Endothelial cell of umbilical vein (primary cell): Measurements from ENCODE around the gene OTC. TPM values are rescaled to one million over a fixed set of nuclear protein-coding genes. Genes with fewer than 3 reads are reported as not detected.

Experiments used
- BruUV-seq: library from RNA; stranded (reverse); fragments of 400-500 nt; replicated peaks from 2 replicates; lab custom pipeline; 2021; lab: Mats Ljungman, UMichigan
- CTCF ChIA-PET: fragments of 300-600, 350-600 bp; sonication (Branson Sonifier 250); formaldehyde crosslinking; loops from one replicate; lab custom pipeline; 2021; ENCODE audit warnings: antibody characterized with exemption, inconsistent platforms; lab: Charles Lee
- POLR2A ChIA-PET: fragments of 300-600, 350-600 bp; sonication (Branson Sonifier 250); formaldehyde crosslinking; loops from one replicate; lab custom pipeline; 2021; ENCODE audit warnings: antibody characterized with exemption, inconsistent platforms; lab: Charles Lee
- DNase-seq: peaks from one replicate; pipeline ENCODE4 v3.0.0-alpha.2; 2011; ENCODE audit warnings: low read depth, low spot score
- FAIRE-seq: peaks from 2 replicates; lab custom pipeline; 2011; peaks lifted over from hg19 to GRCh38; lab: Jason Lieb, UNC
- H2AFZ ChIP-seq: 2 replicates; pipeline ENCODE4 v1.6.0; 2012; ENCODE audit warnings: low read depth, low read length, control low read depth, inconsistent platforms
- H3K27ac ChIP-seq: 2 replicates; pipeline ENCODE4 v1.5.1; 2011; ENCODE audit warnings: low read depth, mild to moderate bottlenecking, control low read depth, low read length, moderate library complexity; ENCODE audit not compliant: insufficient read depth
- H3K27me3 ChIP-seq, 2 experiments: 2 replicates each; pipeline versions ENCODE4 v1.6.0 to v1.6.1; 2011; ENCODE audit warnings: low read length in 2 of 2, mixed read lengths in 1 of 2; ENCODE audit not compliant: control insufficient read depth in 2 of 2, insufficient read depth in 2 of 2
- H3K36me3 ChIP-seq, 2 experiments: 2 replicates in 1 of 2; 3 replicates in 1 of 2; pipeline ENCODE4 v1.5.1; 2011; ENCODE audit warnings: low read length in 2 of 2, mild to moderate bottlenecking in 1 of 2, moderate library complexity in 1 of 2; ENCODE audit not compliant: control insufficient read depth in 2 of 2, insufficient read depth in 2 of 2; ENCODE audit errors: extremely low read depth in 1 of 2
- H3K4me1 ChIP-seq: 3 replicates; pipeline ENCODE4 v1.5.1; 2011; ENCODE audit warnings: mild to moderate bottlenecking, low read length; ENCODE audit not compliant: control insufficient read depth, insufficient read depth; ENCODE audit errors: extremely low read depth
- H3K4me2 ChIP-seq: 2 replicates; pipeline ENCODE4 v1.6.1; 2011; ENCODE audit warnings: low read length, control low read depth, mixed read lengths; ENCODE audit not compliant: insufficient read depth
- H3K4me3 ChIP-seq, 3 experiments: fragments of 200-600 bp in 1 of 3; sonication (generic), shearing (Covaris generic) in 1 of 3; replicated peaks in 1 of 3; 2 replicates each; pipeline ENCODE4 v1.5.1; 2011 to 2016; ENCODE audit warnings: control low read depth in 3 of 3, low read length in 3 of 3, mild to moderate bottlenecking in 2 of 3, inconsistent platforms in 1 of 3, low read depth in 1 of 3, moderate library complexity in 1 of 3; ENCODE audit not compliant: insufficient read depth in 1 of 3
- H3K79me2 ChIP-seq: 2 replicates; pipeline ENCODE4 v1.6.0; 2012; ENCODE audit warnings: low read length, inconsistent platforms; ENCODE audit not compliant: control insufficient read depth, insufficient read depth
- H3K9ac ChIP-seq: replicated peaks from 2 replicates; pipeline ENCODE3; 2011; ENCODE audit warnings: low read length, control low read depth; ENCODE audit not compliant: insufficient read depth; ENCODE audit errors: extremely low read depth
- H3K9me1 ChIP-seq: replicated peaks from 3 replicates; pipeline ENCODE4 v1.6.0; 2011; ENCODE audit warnings: mild to moderate bottlenecking, low read length; ENCODE audit not compliant: control insufficient read depth, insufficient read depth; ENCODE audit errors: extremely low read depth
- H3K9me3 ChIP-seq: replicated peaks from 2 replicates; pipeline ENCODE4 v1.5.1; 2012; ENCODE audit warnings: low read length, inconsistent platforms; ENCODE audit not compliant: control insufficient read depth, insufficient read depth
- H4K20me1 ChIP-seq: replicated peaks from 2 replicates; pipeline ENCODE3; 2011; ENCODE audit warnings: mild to moderate bottlenecking, low read length; ENCODE audit not compliant: control insufficient read depth, insufficient read depth; ENCODE audit errors: extremely low read depth
- EZH2 ChIP-seq: IDR thresholded peaks from 2 replicates; pipeline ENCODE4 v1.6.1; 2012; ENCODE audit warnings: borderline replicate concordance, low read depth, mild to moderate bottlenecking, moderate library complexity, low read length, inconsistent platforms; ENCODE audit not compliant: severe bottlenecking
- FOS ChIP-seq: IDR thresholded peaks from 2 replicates; pipeline ENCODE4 v1.6.1; 2011; ENCODE audit warnings: mild to moderate bottlenecking, low read length, moderate library complexity, borderline replicate concordance; ENCODE audit not compliant: insufficient read depth
- GATA2 ChIP-seq: IDR thresholded peaks from 2 replicates; pipeline ENCODE4 v1.7.0; 2011; ENCODE audit warnings: low read depth, mild to moderate bottlenecking, moderate library complexity, mixed read lengths, low read length; ENCODE audit not compliant: insufficient read length, insufficient read depth
- JUN ChIP-seq: IDR thresholded peaks from 2 replicates; pipeline ENCODE4 v1.6.1; 2011; ENCODE audit warnings: borderline replicate concordance, low read depth; ENCODE audit not compliant: insufficient read length, insufficient read depth
- MYC ChIP-seq: IDR thresholded peaks from one replicate; pipeline ENCODE4 v1.6.1; 2011; ENCODE audit warnings: mild to moderate bottlenecking, low read depth, low read length
- POLR2A ChIP-seq: IDR thresholded peaks from 2 replicates; pipeline ENCODE4 v1.6.1; 2012; ENCODE audit warnings: low read depth, mild to moderate bottlenecking, control low read depth, low read length
- POLR2AphosphoS5 ChIP-seq: IDR thresholded peaks from 2 replicates; pipeline ENCODE4 v1.6.1; 2012; ENCODE audit warnings: low read depth, mild to moderate bottlenecking, control low read depth, low read length, moderate library complexity; ENCODE audit not compliant: insufficient read depth
- dilution Hi-C: fragments of 300-500 bp; cut with MboI; formaldehyde crosslinking; loops from one replicate; pipeline ENCODE4 v1.15.0; 2019; ENCODE audit warnings: low sequenced_read_pairs; ENCODE audit not compliant: extremely low pct_ligation_motif_present
- intact Hi-C: fragments of 100-400 bp; cut with micrococcal nuclease; formaldehyde crosslinking; loops from one replicate; pipeline ENCODE4 v1.10.0; 2022
- polyA plus RNA-seq, 4 experiments: library from polyadenylated mRNA; depleted of rRNA in 3 of 4; stranded (reverse) in 3 of 4; unstranded in 1 of 4; fragments of >200 nt; gene quantifications; 2 replicates each; pipeline versions ENCODE4 v1.2.1 to v1.2.3, GENCODE V29; 2011 to 2012; ENCODE audit warnings: missing spikeins in 1 of 4
- total RNA-seq: library from RNA; stranded (reverse); gene quantifications from 2 replicates; pipeline ENCODE4 v1.2.3, GENCODE V29; 2021
- TF ChIP-seq, protein P1 (sequence below), 2 donors: IDR thresholded peaks; 1 replicate in 1 of 2; 2 replicates in 1 of 2; pipeline ENCODE4 v1.5.1; 2011; ENCODE audit warnings: low read length in 2 of 2, mild to moderate bottlenecking in 2 of 2, moderate library complexity in 2 of 2, control low read depth in 1 of 2, inconsistent platforms in 1 of 2, low read depth in 1 of 2; ENCODE audit not compliant: insufficient read depth in 1 of 2; ENCODE audit errors: extremely low read depth in 1 of 2
- TF ChIP-seq, protein P2 (sequence below): IDR thresholded peaks from 2 replicates; pipeline ENCODE4 v1.6.1; 2011; ENCODE audit not compliant: insufficient read depth, insufficient read length

Gene OTC
- total and polyA plus RNA-seq, 2 donors (not counting 3 experiments of a cell fraction or from before 2014, with no cell fraction given): not detected

DNA sequence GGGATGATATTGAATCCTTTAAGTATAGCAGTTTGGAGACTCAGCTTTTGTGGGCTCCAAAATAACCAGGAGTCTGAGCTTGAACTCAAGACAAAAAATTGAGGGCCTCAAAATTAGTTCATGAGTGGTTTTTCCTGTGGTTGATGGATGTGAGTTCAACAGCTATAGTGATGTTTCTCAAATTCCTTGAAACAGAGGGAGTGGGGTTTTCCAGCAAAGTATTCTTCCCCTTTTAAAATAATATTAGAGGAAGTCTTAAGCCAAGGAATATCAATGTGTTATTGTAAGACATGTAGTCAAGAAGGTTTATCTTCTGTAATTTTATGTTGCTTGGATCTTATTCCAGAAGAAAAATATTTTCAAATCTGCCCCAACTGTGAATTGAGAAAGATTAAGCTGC, 10.6 kb downstream of the OTC start:
- H3K79me2 ChIP-seq: no peaks in the 10 kb centered on the region
- H3K4me3 ChIP-seq: no peak overlapping the region
- intact Hi-C loops (no loop called here), dilution Hi-C loops (no loop called here)
- no peaks in the 10 kb centered on the region for H3K9me1 ChIP-seq
- TF ChIP-seq POLR2A (no peak), POLR2AphosphoS5 (no peak), GATA2 (no peak), JUN (no peak), EZH2 (no peak), MYC (no peak), FOS (no peak)
- TF ChIP-seq, protein P1, sequence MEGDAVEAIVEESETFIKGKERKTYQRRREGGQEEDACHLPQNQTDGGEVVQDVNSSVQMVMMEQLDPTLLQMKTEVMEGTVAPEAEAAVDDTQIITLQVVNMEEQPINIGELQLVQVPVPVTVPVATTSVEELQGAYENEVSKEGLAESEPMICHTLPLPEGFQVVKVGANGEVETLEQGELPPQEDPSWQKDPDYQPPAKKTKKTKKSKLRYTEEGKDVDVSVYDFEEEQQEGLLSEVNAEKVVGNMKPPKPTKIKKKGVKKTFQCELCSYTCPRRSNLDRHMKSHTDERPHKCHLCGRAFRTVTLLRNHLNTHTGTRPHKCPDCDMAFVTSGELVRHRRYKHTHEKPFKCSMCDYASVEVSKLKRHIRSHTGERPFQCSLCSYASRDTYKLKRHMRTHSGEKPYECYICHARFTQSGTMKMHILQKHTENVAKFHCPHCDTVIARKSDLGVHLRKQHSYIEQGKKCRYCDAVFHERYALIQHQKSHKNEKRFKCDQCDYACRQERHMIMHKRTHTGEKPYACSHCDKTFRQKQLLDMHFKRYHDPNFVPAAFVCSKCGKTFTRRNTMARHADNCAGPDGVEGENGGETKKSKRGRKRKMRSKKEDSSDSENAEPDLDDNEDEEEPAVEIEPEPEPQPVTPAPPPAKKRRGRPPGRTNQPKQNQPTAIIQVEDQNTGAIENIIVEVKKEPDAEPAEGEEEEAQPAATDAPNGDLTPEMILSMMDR (IDR thresholded peaks at IDR 0.05; ENCODE audit: extremely low read depth in 1 of 2, insufficient read depth in 1 of 2, low read depth in 1 of 2, low read length in 2 of 2): no peak
- TF ChIP-seq, protein P2, sequence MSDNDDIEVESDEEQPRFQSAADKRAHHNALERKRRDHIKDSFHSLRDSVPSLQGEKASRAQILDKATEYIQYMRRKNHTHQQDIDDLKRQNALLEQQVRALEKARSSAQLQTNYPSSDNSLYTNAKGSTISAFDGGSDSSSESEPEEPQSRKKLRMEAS: no peak
- BruUV-seq: no TSS peak
- POLR2A ChIA-PET: no interaction called here
- DNase-seq (no peak), FAIRE-seq (no peak)
- H3K9me3 ChIP-seq: no peaks in the 10 kb centered on the region
- H4K20me1 ChIP-seq: no peaks in the 10 kb centered on the region
- H3K4me2 ChIP-seq: no peak overlapping the region
- no peaks in the 10 kb centered on the region for H3K27me3 ChIP-seq
- no peak overlapping the region for H2AFZ ChIP-seq
- peaks cover 6% of the 10 kb centered on the region for H3K4me1 ChIP-seq
- no peaks in the 10 kb centered on the region for H3K36me3 ChIP-seq
- H3K27ac ChIP-seq: no peak overlapping the region
- no peak overlapping the region for H3K9ac ChIP-seq
- CTCF ChIA-PET: interaction anchor here (1.6 kb wide), 1 partner anchor 14 kb away, joined by 7 read pairs; no protein-coding TSS in a partner anchor
